Neural progenitor cell (in vitro differentiated cells): ENCODE results near the gene ERBB4. TPM values are rescaled to one million over a fixed set of nuclear protein-coding genes. Genes with fewer than 3 reads are reported as not detected.
A peak's percentile ranks its signal among the peaks of the same experiment; 100 is the strongest.
"Not testable (repeated sequence)": the region's sequence is repeated elsewhere in the genome, so short reads cannot be mapped to it uniquely, and the experiment has no call there.

ENCODE experiments used
- DNase-seq: peaks from one replicate; pipeline ENCODE4 v3.0.0-alpha.2; 2016; ENCODE audit warnings: low spot score
- H2AFZ ChIP-seq: fragments of 200-600 bp; sonication (generic); replicated peaks from 2 replicates; pipeline ENCODE4 v1.6.1; 2016; ENCODE audit warnings: antibody characterized with exemption
- H3F3A ChIP-seq: fragments of 200-600 bp; sonication (generic); 2 replicates; pipeline ENCODE4 v1.6.1; 2016; ENCODE audit warnings: antibody characterized with exemption, low read depth
- H3K27ac ChIP-seq: fragments of 200-600 bp; sonication (generic); 2 replicates; pipeline ENCODE4 v1.5.1; 2016; ENCODE audit warnings: mild to moderate bottlenecking
- H3K27me3 ChIP-seq: fragments of 200-600 bp; sonication (generic); 2 replicates; pipeline ENCODE4 v1.6.1; 2016; ENCODE audit warnings: mild to moderate bottlenecking, moderate library complexity
- H3K36me3 ChIP-seq: fragments of 200-600 bp; sonication (generic); 2 replicates; pipeline ENCODE4 v1.5.1; 2016
- H3K4me1 ChIP-seq: fragments of 200-600 bp; sonication (generic); 2 replicates; pipeline ENCODE4 v1.6.1; 2016; ENCODE audit warnings: mixed run types
- H3K4me2 ChIP-seq: fragments of 200-600 bp; sonication (generic); 2 replicates; pipeline ENCODE4 v1.6.1; 2016
- H3K4me3 ChIP-seq: fragments of 200-600 bp; sonication (generic); 2 replicates; pipeline ENCODE4 v1.5.1; 2016
- H3K79me2 ChIP-seq: fragments of 200-600 bp; sonication (generic); 2 replicates; pipeline ENCODE4 v1.6.1; 2016; ENCODE audit warnings: low read depth
- H3K9ac ChIP-seq: fragments of 200-600 bp; sonication (generic); 2 replicates; pipeline ENCODE4 v1.6.1; 2016
- H3K9me3 ChIP-seq: fragments of 200-600 bp; sonication (generic); 2 replicates; pipeline ENCODE4 v1.5.1; 2016; ENCODE audit warnings: low read depth
- H4K20me1 ChIP-seq: fragments of 200-600 bp; sonication (generic); 2 replicates; pipeline ENCODE4 v1.6.1; 2016; ENCODE audit warnings: low read depth
- H3K27ac Mint-ChIP-seq: 3 replicates; pipeline ENCODE4 v1.8.0; 2021; ENCODE audit warnings: mixed read lengths
- H3K27me3 Mint-ChIP-seq: 2 replicates; pipeline ENCODE4 v1.8.0; 2022; ENCODE audit warnings: low read depth, mild to moderate bottlenecking, inconsistent platforms, moderate library complexity, mixed read lengths; ENCODE audit not compliant: insufficient read depth
- H3K36me3 Mint-ChIP-seq: 3 replicates; pipeline ENCODE4 v1.8.0; 2021; ENCODE audit warnings: mixed read lengths
- H3K4me1 Mint-ChIP-seq: 3 replicates; pipeline ENCODE4 v1.8.0; 2021; ENCODE audit warnings: mixed read lengths
- H3K4me3 Mint-ChIP-seq: 3 replicates; pipeline ENCODE4 v1.8.0; 2021; ENCODE audit warnings: mild to moderate bottlenecking, moderate library complexity, mixed read lengths
- H3K9me3 Mint-ChIP-seq: 3 replicates; pipeline ENCODE4 v1.8.0; 2020; ENCODE audit warnings: mixed read lengths
- CTCF ChIP-seq: fragments of 200-600 bp; sonication (generic); IDR thresholded peaks from 2 replicates; pipeline ENCODE4 v1.5.1; 2017; ENCODE audit warnings: antibody characterized with exemption, mild to moderate bottlenecking
- EZH2 ChIP-seq: fragments of 200-600 bp; sonication (generic); IDR thresholded peaks from 2 replicates; pipeline ENCODE4 v1.6.1; 2017; ENCODE audit warnings: antibody characterized with exemption, mild to moderate bottlenecking, moderate library complexity
- EZH2phosphoT487 ChIP-seq: fragments of 200-600 bp; sonication (generic); IDR thresholded peaks from 2 replicates; pipeline ENCODE4 v1.6.1; 2017; ENCODE audit warnings: antibody characterized with exemption
- total RNA-seq: library from RNA; depleted of rRNA; stranded (reverse); fragments of >200 nt; gene quantifications from 2 replicates; pipeline ENCODE4 v1.2.3, GENCODE V29; 2015; ENCODE audit warnings: low replicate concordance

Gene ERBB4
- total RNA-seq, 1 donor from 2014 or later = 1.5 TPM

GRCh38 chr2:211609127-211609526 is 929.5 kb downstream of the ERBB4 start:
- H3K27me3 Mint-ChIP-seq = peaks cover 2% of the 10 kb centered on the region

GRCh38 chr2:211599146-211599545 is 939.5 kb downstream of the ERBB4 start:
- peak; percentile 43 for DNase-seq
- Mint-ChIP-seq H3K4me3 (no peak overlapping the region), H3K9me3 (peaks cover 46% of the 10 kb centered on the region), H3K27ac (peak overlapping the region; percentile 95), H3K4me1 (peaks cover 34% of the 10 kb centered on the region), H3K27me3 (peaks cover 5% of the 10 kb centered on the region), H3K36me3 (peaks cover 47% of the 10 kb centered on the region)
- Histone ChIP-seq H2AFZ (no peak overlapping the region), H3K4me3 (no peak overlapping the region), H3K79me2 (no peaks in the 10 kb centered on the region), H3F3A (peaks cover 3% of the 10 kb centered on the region), H3K9me3 (no peaks in the 10 kb centered on the region), H3K9ac (no peak overlapping the region), H3K4me2 (peak overlapping the region; percentile 48), H3K4me1 (peaks cover 24% of the 10 kb centered on the region), H3K27me3 (no peaks in the 10 kb centered on the region), H4K20me1 (no peaks in the 10 kb centered on the region), H3K27ac (peak overlapping the region; percentile 42), H3K36me3 (no peaks in the 10 kb centered on the region)
- TF ChIP-seq EZH2phosphoT487 (no peak), EZH2 (no peak)

More at GRCh38 chr2:211609127-211609526, 929.5 kb downstream of the ERBB4 start:
- no peaks in the 10 kb centered on the region for H3K4me1 ChIP-seq
- no peaks in the 10 kb centered on the region for H3K36me3 ChIP-seq
- H3K4me3 ChIP-seq = no peak overlapping the region
- H3K4me2 ChIP-seq = no peak overlapping the region
- H3K79me2 ChIP-seq = no peaks in the 10 kb centered on the region
- no peaks in the 10 kb centered on the region for H3K27me3 ChIP-seq
- peak overlapping the region; percentile 88 for H3K27ac Mint-ChIP-seq
- H3K4me1 Mint-ChIP-seq = peaks cover 8% of the 10 kb centered on the region
- H3K27ac ChIP-seq = no peak overlapping the region
- peaks cover 62% of the 10 kb centered on the region for H3K36me3 Mint-ChIP-seq
- no peak overlapping the region for H3K4me3 Mint-ChIP-seq
- no peaks in the 10 kb centered on the region for H3K9me3 ChIP-seq
- peaks cover 23% of the 10 kb centered on the region for H3K9me3 Mint-ChIP-seq
- H3F3A ChIP-seq = no peaks in the 10 kb centered on the region
- no peak overlapping the region for H3K9ac ChIP-seq
- no peak for DNase-seq
- H4K20me1 ChIP-seq = no peaks in the 10 kb centered on the region
- H2AFZ ChIP-seq = peak overlapping the region; percentile 28
- TF ChIP-seq EZH2 (no peak), CTCF (no peak), EZH2phosphoT487 (no peak)

GRCh38 chr2:211598238-211598637 is 940.4 kb downstream of the ERBB4 start:
- Mint-ChIP-seq H3K27me3 (peaks cover 5% of the 10 kb centered on the region), H3K4me1 (peaks cover 34% of the 10 kb centered on the region), H3K27ac (peak overlapping the region; percentile 94), H3K36me3 (peaks cover 49% of the 10 kb centered on the region), H3K9me3 (peaks cover 48% of the 10 kb centered on the region), H3K4me3 (no peak overlapping the region)
- Histone ChIP-seq H4K20me1 (no peaks in the 10 kb centered on the region), H3K9ac (no peak overlapping the region), H3K4me1 (peaks cover 24% of the 10 kb centered on the region), H3K27me3 (no peaks in the 10 kb centered on the region), H3F3A (peaks cover 3% of the 10 kb centered on the region), H3K4me3 (no peak overlapping the region), H3K36me3 (no peaks in the 10 kb centered on the region), H3K27ac (peak overlapping the region; percentile 62), H2AFZ (peak overlapping the region; percentile 91), H3K79me2 (no peaks in the 10 kb centered on the region), H3K4me2 (no peak overlapping the region), H3K9me3 (no peaks in the 10 kb centered on the region)
- TF ChIP-seq EZH2 = no peak
- no peak for TF ChIP-seq EZH2phosphoT487
- no peak for TF ChIP-seq CTCF
- no peak for DNase-seq

GRCh38 chr2:211592006-211592405 is 946.6 kb downstream of the ERBB4 start:
- Histone ChIP-seq H3K4me2 (peak overlapping the region; percentile 7), H3F3A (peaks cover 12% of the 10 kb centered on the region), H3K27ac (peak overlapping the region; percentile 79), H2AFZ (peak overlapping the region; percentile 14)
- peaks cover 38% of the 10 kb centered on the region for H3K9me3 Mint-ChIP-seq
- peak overlapping the region; percentile 51 for H3K27ac Mint-ChIP-seq
- DNase-seq = peak; percentile 52
- H3K4me1 Mint-ChIP-seq = peaks cover 12% of the 10 kb centered on the region
- peaks cover 62% of the 10 kb centered on the region for H3K36me3 Mint-ChIP-seq
- H3K4me3 Mint-ChIP-seq, H3K36me3 ChIP-seq, H3K27me3 Mint-ChIP-seq, H3K9ac ChIP-seq, H3K4me1 ChIP-seq, H4K20me1 ChIP-seq, H3K27me3 ChIP-seq, H3K4me3 ChIP-seq, H3K9me3 ChIP-seq, H3K79me2 ChIP-seq: not testable (repeated sequence)
